GM23338 (cell line): Measurements from ENCODE around the gene AP2A2. TPM values are rescaled to one million over a fixed set of nuclear protein-coding genes. Genes with fewer than 3 reads are reported as not detected.

ENCODE experiments used
- ATAC-seq: fragments of 200-7000 bp; cut with Tn5 transposase; 3 replicates; pipeline ENCODE4 v1.9.1; 2020
- DNase-seq: peaks from one replicate; pipeline ENCODE4 v3.0.0-alpha.2; 2015; ENCODE audit warnings: low spot score
- H2AFZ ChIP-seq: fragments of 200-600 bp; sonication (generic); 2 replicates; pipeline ENCODE4 v1.8.0; 2016; ENCODE audit warnings: antibody characterized with exemption, mild to moderate bottlenecking, moderate library complexity
- H3F3A ChIP-seq: fragments of 200-600 bp; sonication (generic); replicated peaks from 2 replicates; pipeline ENCODE4 v1.8.0; 2017; ENCODE audit warnings: antibody characterized with exemption, mixed run types, low read depth
- H3K27ac ChIP-seq: fragments of 200-600 bp; sonication (generic); 2 replicates; pipeline ENCODE4 v1.6.1; 2016; ENCODE audit warnings: low read depth
- H3K27me3 ChIP-seq: fragments of 200-600 bp; sonication (generic); 2 replicates; pipeline ENCODE4 v1.8.0; 2016; ENCODE audit warnings: mild to moderate bottlenecking, mixed run types, moderate library complexity; ENCODE audit not compliant: insufficient read depth
- H3K36me3 ChIP-seq: fragments of 200-600 bp; sonication (generic); 2 replicates; pipeline ENCODE4 v1.8.0; 2016; ENCODE audit warnings: mild to moderate bottlenecking; ENCODE audit not compliant: insufficient read depth
- H3K4me1 ChIP-seq: fragments of 200-600 bp; sonication (generic); 2 replicates; pipeline ENCODE4 v1.8.0; 2016; ENCODE audit warnings: mild to moderate bottlenecking, moderate library complexity; ENCODE audit not compliant: insufficient read depth
- H3K4me2 ChIP-seq: fragments of 200-600 bp; sonication (generic); 2 replicates; pipeline ENCODE4 v1.7.1; 2017; ENCODE audit warnings: mixed run types
- H3K4me3 ChIP-seq: fragments of 200-600 bp; sonication (generic); 2 replicates; pipeline ENCODE4 v1.6.1; 2016; ENCODE audit warnings: mixed run types
- H3K79me2 ChIP-seq: fragments of 200-600 bp; sonication (generic); replicated peaks from 2 replicates; pipeline ENCODE4 v1.8.0; 2017; ENCODE audit warnings: mild to moderate bottlenecking; ENCODE audit not compliant: insufficient read depth
- H3K9me2 ChIP-seq: fragments of 200-600 bp; sonication (generic); 2 replicates; pipeline ENCODE4 v1.8.0; 2017; ENCODE audit not compliant: insufficient read depth
- H4K20me1 ChIP-seq: fragments of 200-600 bp; sonication (generic); replicated peaks from 2 replicates; pipeline ENCODE4 v1.8.0; 2017; ENCODE audit warnings: mild to moderate bottlenecking; ENCODE audit not compliant: insufficient read depth
- H3K27ac Mint-ChIP-seq: 2 replicates; pipeline ENCODE4 v1.8.0; 2020; ENCODE audit warnings: inconsistent platforms, mild to moderate bottlenecking, moderate library complexity, mixed read lengths
- H3K27me3 Mint-ChIP-seq: 3 replicates; pipeline ENCODE4 v1.8.0; 2022; ENCODE audit warnings: low read depth, mild to moderate bottlenecking, moderate library complexity, mixed read lengths, inconsistent platforms; ENCODE audit not compliant: insufficient read depth, poor library complexity
- H3K36me3 Mint-ChIP-seq: 3 replicates; pipeline ENCODE4 v1.8.0; 2021; ENCODE audit warnings: low read depth, mild to moderate bottlenecking, inconsistent platforms, moderate library complexity, mixed read lengths
- H3K4me1 Mint-ChIP-seq: 3 replicates; pipeline ENCODE4 v1.8.0; 2020; ENCODE audit warnings: mild to moderate bottlenecking, inconsistent platforms, mixed read lengths
- H3K4me3 Mint-ChIP-seq: 3 replicates; pipeline ENCODE4 v1.8.0; 2021; ENCODE audit warnings: moderate library complexity, mild to moderate bottlenecking, inconsistent platforms, mixed read lengths
- H3K9me3 Mint-ChIP-seq: 3 replicates; pipeline ENCODE4 v1.8.0; 2020; ENCODE audit warnings: moderate library complexity, mild to moderate bottlenecking, inconsistent platforms, mixed read lengths
- CREB1 ChIP-seq: fragments of 250-450 bp; sonication (Bioruptor Pico); IDR thresholded peaks from 2 replicates; pipeline ENCODE4 v1.5.0; 2020; ENCODE audit warnings: low read depth, mild to moderate bottlenecking, moderate library complexity
- ETS1 ChIP-seq: IDR thresholded peaks from 2 replicates; pipeline ENCODE4 v1.6.1; 2016; ENCODE audit warnings: antibody characterized with exemption
- EZH2 ChIP-seq: fragments of 200-600 bp; sonication (generic); IDR thresholded peaks from one replicate; pipeline ENCODE4 v1.8.0; 2017; ENCODE audit warnings: antibody characterized with exemption, mild to moderate bottlenecking, low read depth; ENCODE audit not compliant: unreplicated experiment
- EZH2phosphoT487 ChIP-seq: fragments of 200-600 bp; sonication (generic); IDR thresholded peaks from one replicate; pipeline ENCODE4 v1.8.1; 2018; ENCODE audit warnings: antibody characterized with exemption; ENCODE audit not compliant: unreplicated experiment
- JUNB ChIP-seq: IDR thresholded peaks from one replicate; pipeline ENCODE4 v1.6.1; 2016; ENCODE audit warnings: antibody characterized with exemption; ENCODE audit not compliant: unreplicated experiment
- NANOG ChIP-seq: IDR thresholded peaks from 2 replicates; pipeline ENCODE4 v1.6.1; 2016; ENCODE audit warnings: antibody characterized with exemption, borderline replicate concordance
- POLR2AphosphoS5 ChIP-seq: IDR thresholded peaks from 2 replicates; pipeline ENCODE4 v1.6.1; 2016; ENCODE audit warnings: antibody characterized with exemption, low read depth
- REST ChIP-seq: IDR thresholded peaks from one replicate; pipeline ENCODE4 v1.6.1; 2018; ENCODE audit warnings: antibody characterized with exemption; ENCODE audit not compliant: unreplicated experiment
- ZNF114 ChIP-seq: fragments of 250-450 bp; sonication (Bioruptor Pico); IDR thresholded peaks from 2 replicates; pipeline ENCODE4 v1.5.0; 2020; ENCODE audit warnings: mild to moderate bottlenecking, moderate library complexity
- polyA plus RNA-seq: library from polyadenylated mRNA; unstranded; fragments of >200 nt; fragmentation: Nextera tagmentation; extraction: Ambion mirVana; gene quantifications from 2 replicates; pipeline ENCODE4 v1.2.1, GENCODE V29; 2016
- total RNA-seq: library from RNA; depleted of rRNA; stranded (reverse); fragments of >200 nt; shearing (Covaris generic); gene quantifications from 2 replicates; pipeline ENCODE4 v1.2.3, GENCODE V29; 2014
- TF ChIP-seq, protein P1 (sequence below), 2 experiments: fragments of 200-600 bp in 1 of 2; sonication (generic) in 1 of 2; conservative IDR thresholded peaks; 2 replicates each; pipeline versions ENCODE4 v1.5.1 to v1.6.1; 2016 to 2017; ENCODE audit warnings: antibody characterized with exemption in 2 of 2, low read depth in 2 of 2, mild to moderate bottlenecking in 2 of 2, moderate library complexity in 1 of 2
- TF ChIP-seq, protein P2 (sequence below): fragments of 250-450 bp; sonication (Bioruptor Pico); IDR thresholded peaks from 2 replicates; pipeline ENCODE4 v1.5.0; 2020; ENCODE audit warnings: mild to moderate bottlenecking, moderate library complexity

Gene AP2A2
- total and polyA plus RNA-seq, 2 experiments from 2014 or later = 23.7 to 47.5 TPM

DNA sequence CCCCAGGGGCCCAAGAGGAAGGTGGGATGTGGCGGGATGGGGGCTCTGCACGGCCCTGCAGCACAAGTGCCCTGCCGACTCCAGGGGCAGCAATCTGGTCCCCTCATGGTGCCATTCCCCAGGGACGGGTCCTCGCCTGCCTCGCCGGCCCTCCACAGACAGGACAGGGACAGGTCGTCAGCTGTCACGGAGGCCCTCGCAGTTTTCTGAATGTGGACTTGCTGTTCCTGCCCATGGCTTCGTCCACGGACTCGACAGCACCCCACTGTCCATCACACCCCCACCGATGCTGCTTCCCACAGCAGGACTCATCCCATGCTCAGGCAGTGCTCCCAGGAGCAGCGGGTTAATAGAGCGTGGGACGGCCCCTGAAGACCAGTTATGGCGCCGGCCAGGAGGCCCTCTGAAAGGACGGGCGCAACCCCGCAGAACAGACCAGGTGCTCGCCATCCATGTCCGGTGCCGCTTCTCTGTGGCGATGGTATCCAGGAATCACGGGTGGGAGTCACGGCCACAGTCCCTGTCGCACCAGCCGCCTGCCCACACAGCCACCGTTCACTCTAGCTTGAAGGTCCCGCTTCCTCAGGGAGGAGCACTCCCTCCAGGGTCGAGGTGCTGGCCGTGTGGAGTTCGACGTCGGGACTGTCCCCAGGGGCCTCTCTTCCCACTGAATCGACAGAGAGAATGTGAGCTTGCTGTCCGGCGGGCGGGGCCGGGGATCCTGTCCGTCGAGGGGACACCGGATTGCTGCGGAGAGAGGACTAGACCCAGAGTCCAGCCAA, 130.5 kb downstream of the AP2A2 start (continued):
- TF ChIP-seq ETS1 (no peak), JUNB (no peak), ZNF114 (CRISPR knock-in tag) (no peak), EZH2 (no peak), NANOG (no peak), EZH2phosphoT487 (no peak), POLR2AphosphoS5 (no peak)
- TF ChIP-seq, protein P1, sequence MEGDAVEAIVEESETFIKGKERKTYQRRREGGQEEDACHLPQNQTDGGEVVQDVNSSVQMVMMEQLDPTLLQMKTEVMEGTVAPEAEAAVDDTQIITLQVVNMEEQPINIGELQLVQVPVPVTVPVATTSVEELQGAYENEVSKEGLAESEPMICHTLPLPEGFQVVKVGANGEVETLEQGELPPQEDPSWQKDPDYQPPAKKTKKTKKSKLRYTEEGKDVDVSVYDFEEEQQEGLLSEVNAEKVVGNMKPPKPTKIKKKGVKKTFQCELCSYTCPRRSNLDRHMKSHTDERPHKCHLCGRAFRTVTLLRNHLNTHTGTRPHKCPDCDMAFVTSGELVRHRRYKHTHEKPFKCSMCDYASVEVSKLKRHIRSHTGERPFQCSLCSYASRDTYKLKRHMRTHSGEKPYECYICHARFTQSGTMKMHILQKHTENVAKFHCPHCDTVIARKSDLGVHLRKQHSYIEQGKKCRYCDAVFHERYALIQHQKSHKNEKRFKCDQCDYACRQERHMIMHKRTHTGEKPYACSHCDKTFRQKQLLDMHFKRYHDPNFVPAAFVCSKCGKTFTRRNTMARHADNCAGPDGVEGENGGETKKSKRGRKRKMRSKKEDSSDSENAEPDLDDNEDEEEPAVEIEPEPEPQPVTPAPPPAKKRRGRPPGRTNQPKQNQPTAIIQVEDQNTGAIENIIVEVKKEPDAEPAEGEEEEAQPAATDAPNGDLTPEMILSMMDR (conservative IDR thresholded peaks at IDR 0.05; ENCODE audit: low read depth in 2 of 2) = no peak

GRCh38 chr11:1057806-1058205, 132.1 kb downstream of the AP2A2 start:
- H3K36me3 ChIP-seq = no peaks in the 10 kb centered on the region
- no peak overlapping the region for H3K4me2 ChIP-seq
- H2AFZ ChIP-seq = no peak overlapping the region
- no peaks in the 10 kb centered on the region for H3K27me3 ChIP-seq
- Mint-ChIP-seq H3K27me3 (peaks cover 3% of the 10 kb centered on the region), H3K27ac (no peak overlapping the region), H3K9me3 (peaks cover 11% of the 10 kb centered on the region), H3K36me3 (no peaks in the 10 kb centered on the region; the same call in 2 of the 3 replicates), H3K4me3 (no peak overlapping the region), H3K4me1 (peaks cover 3% of the 10 kb centered on the region; the same call in 1 of the 3 replicates)
- ATAC-seq = no peak
- no peaks in the 10 kb centered on the region for H3K79me2 ChIP-seq
- no peaks in the 10 kb centered on the region for H3F3A ChIP-seq
- no peak for DNase-seq
- H3K4me1 ChIP-seq = no peaks in the 10 kb centered on the region
- no peak overlapping the region for H3K4me3 ChIP-seq
- no peak overlapping the region for H3K27ac ChIP-seq
- no peaks in the 10 kb centered on the region for H4K20me1 ChIP-seq
- no peaks in the 10 kb centered on the region for H3K9me2 ChIP-seq
- TF ChIP-seq NANOG (no peak), EZH2 (no peak), EZH2phosphoT487 (no peak), POLR2AphosphoS5 (no peak), REST (no peak), CREB1 (CRISPR knock-in tag) (no peak)
- TF ChIP-seq, protein P2, sequence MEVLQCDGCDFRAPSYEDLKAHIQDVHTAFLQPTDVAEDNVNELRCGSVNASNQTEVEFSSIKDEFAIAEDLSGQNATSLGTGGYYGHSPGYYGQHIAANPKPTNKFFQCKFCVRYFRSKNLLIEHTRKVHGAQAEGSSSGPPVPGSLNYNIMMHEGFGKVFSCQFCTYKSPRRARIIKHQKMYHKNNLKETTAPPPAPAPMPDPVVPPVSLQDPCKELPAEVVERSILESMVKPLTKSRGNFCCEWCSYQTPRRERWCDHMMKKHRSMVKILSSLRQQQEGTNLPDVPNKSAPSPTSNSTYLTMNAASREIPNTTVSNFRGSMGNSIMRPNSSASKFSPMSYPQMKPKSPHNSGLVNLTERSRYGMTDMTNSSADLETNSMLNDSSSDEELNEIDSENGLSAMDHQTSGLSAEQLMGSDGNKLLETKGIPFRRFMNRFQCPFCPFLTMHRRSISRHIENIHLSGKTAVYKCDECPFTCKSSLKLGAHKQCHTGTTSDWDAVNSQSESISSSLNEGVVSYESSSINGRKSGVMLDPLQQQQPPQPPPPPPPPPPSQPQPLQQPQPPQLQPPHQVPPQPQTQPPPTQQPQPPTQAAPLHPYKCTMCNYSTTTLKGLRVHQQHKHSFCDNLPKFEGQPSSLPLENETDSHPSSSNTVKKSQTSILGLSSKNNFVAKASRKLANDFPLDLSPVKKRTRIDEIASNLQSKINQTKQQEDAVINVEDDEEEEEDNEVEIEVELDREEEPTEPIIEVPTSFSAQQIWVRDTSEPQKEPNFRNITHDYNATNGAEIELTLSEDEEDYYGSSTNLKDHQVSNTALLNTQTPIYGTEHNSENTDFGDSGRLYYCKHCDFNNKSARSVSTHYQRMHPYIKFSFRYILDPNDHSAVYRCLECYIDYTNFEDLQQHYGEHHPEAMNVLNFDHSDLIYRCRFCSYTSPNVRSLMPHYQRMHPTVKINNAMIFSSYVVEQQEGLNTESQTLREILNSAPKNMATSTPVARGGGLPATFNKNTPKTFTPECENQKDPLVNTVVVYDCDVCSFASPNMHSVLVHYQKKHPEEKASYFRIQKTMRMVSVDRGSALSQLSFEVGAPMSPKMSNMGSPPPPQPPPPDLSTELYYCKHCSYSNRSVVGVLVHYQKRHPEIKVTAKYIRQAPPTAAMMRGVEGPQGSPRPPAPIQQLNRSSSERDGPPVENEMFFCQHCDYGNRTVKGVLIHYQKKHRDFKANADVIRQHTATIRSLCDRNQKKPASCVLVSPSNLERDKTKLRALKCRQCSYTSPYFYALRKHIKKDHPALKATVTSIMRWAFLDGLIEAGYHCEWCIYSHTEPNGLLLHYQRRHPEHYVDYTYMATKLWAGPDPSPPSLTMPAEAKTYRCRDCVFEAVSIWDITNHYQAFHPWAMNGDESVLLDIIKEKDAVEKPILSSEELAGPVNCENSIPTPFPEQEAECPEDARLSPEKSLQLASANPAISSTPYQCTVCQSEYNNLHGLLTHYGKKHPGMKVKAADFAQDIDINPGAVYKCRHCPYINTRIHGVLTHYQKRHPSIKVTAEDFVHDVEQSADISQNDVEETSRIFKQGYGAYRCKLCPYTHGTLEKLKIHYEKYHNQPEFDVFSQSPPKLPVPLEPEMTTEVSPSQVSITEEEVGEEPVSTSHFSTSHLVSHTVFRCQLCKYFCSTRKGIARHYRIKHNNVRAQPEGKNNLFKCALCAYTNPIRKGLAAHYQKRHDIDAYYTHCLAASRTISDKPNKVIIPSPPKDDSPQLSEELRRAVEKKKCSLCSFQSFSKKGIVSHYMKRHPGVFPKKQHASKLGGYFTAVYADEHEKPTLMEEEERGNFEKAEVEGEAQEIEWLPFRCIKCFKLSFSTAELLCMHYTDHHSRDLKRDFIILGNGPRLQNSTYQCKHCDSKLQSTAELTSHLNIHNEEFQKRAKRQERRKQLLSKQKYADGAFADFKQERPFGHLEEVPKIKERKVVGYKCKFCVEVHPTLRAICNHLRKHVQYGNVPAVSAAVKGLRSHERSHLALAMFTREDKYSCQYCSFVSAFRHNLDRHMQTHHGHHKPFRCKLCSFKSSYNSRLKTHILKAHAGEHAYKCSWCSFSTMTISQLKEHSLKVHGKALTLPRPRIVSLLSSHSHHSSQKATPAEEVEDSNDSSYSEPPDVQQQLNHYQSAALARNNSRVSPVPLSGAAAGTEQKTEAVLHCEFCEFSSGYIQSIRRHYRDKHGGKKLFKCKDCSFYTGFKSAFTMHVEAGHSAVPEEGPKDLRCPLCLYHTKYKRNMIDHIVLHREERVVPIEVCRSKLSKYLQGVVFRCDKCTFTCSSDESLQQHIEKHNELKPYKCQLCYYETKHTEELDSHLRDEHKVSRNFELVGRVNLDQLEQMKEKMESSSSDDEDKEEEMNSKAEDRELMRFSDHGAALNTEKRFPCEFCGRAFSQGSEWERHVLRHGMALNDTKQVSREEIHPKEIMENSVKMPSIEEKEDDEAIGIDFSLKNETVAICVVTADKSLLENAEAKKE (CRISPR knock-in tag) = no peak
